ENCODE results near the gene GPR139.

Gene GPR139

DNA sequence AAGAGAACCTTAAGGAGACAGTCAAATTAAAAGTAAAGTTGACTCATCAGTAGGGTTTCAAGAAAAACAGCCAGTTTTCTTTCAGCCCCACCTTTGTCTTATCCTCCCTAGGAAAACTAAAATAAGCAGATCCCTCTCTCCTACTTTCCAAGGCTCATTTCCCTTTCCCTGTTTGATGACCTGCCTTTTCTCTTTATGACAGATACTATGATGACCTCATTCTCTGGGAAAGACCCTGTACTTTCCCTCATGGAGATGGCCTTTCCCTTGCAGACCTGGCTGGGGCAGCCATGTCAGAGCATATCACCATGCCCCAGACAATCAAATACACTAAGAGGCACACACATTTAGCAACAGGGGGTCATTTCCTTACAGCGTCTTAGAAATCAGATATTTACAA, 53.6 kb downstream of the GPR139 start:
- Histone ChIP-seq H3K27ac (ENCODE audit: low read depth, low read length) (no peak overlapping the region), H3K27me3 (ENCODE audit: insufficient read depth, low read length) (no peaks in the 10 kb centered on the region), H3K4me3 (ENCODE audit: low read length) (no peak overlapping the region), H3K9ac (ENCODE audit: low read depth, low read length) (no peak overlapping the region), H3K4me1 (ENCODE audit: insufficient read depth, low read length) (peaks cover 4% of the 10 kb centered on the region; the same call in 1 of the 2 replicates), H3K9me3 (ENCODE audit: insufficient read depth, low read depth, low read length) (no peaks in the 10 kb centered on the region), H3K36me3 (ENCODE audit: insufficient read depth, low read length) (no peaks in the 10 kb centered on the region)
- WGBS, result 59% methylated on average over 1 of the region's 1 CpG

DNA sequence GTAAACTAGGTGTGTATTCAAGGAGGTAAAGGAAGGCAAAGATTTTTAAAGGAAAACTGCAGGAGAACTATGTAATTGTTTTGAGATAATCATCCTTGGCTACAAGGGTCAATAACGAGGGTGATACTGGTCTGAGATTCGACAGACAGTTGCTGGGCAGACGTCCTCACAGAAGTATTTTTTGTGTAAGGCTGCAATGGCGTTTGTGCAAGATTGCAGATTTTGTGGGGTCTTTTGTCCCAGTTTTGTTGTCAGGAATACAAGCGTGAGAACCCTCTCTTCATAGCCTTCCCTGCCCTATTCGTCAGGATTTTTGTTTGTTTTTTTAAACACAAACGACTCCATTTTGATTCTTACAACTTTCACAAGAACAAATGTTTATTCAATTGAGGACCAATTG, 57.5 kb downstream of the GPR139 start:
- no peaks in the 10 kb centered on the region for H3K36me3 ChIP-seq (ENCODE audit: insufficient read depth, low read length)
- 69% methylated on average over 7 of the region's 7 CpGs for WGBS
- H3K4me1 ChIP-seq (ENCODE audit: insufficient read depth, low read length), result peaks cover 4% of the 10 kb centered on the region; the same call in 1 of the 2 replicates
- no peaks in the 10 kb centered on the region for H3K9me3 ChIP-seq (ENCODE audit: insufficient read depth, low read depth, low read length)
- no peak overlapping the region for H3K27ac ChIP-seq (ENCODE audit: low read depth, low read length)
- H3K27me3 ChIP-seq (ENCODE audit: insufficient read depth, low read length), result no peaks in the 10 kb centered on the region
- no peak overlapping the region for H3K4me3 ChIP-seq (ENCODE audit: low read length)
- no peak overlapping the region for H3K9ac ChIP-seq (ENCODE audit: low read depth, low read length)

DNA sequence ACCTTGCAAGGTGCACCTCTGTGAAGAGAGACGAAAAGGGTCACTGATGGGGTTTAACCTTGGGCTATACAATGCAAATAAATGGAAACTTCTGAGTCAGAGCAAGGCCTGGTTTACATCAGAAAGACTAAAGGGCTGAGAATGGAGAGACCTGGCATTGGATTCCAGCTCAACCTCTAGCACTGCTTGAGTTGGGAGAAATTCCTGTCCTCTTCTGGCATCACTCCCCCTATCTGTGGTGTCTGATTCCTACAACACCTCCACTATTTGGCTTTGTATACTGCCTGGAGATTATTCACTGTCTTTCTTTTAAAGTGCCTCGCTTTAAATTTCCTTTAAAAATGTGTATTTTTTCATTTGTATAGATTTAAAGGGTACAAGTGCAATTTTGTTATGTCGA, 68.8 kb downstream of the GPR139 start:
- H3K27me3 ChIP-seq (ENCODE audit: insufficient read depth, low read length), result no peaks in the 10 kb centered on the region
- H3K9me3 ChIP-seq (ENCODE audit: insufficient read depth, low read depth, low read length), result no peaks in the 10 kb centered on the region
- no peaks in the 10 kb centered on the region for H3K4me1 ChIP-seq (ENCODE audit: insufficient read depth, low read length)
- H3K27ac ChIP-seq (ENCODE audit: low read depth, low read length), result no peak overlapping the region
- 41% methylated on average over 2 of the region's 3 CpGs for WGBS
- no peaks in the 10 kb centered on the region for H3K36me3 ChIP-seq (ENCODE audit: insufficient read depth, low read length)
- H3K9ac ChIP-seq (ENCODE audit: low read depth, low read length), result no peak overlapping the region
- no peak overlapping the region for H3K4me3 ChIP-seq (ENCODE audit: low read length)

- no peaks in the 10 kb centered on the region for H3K9me3 ChIP-seq (ENCODE audit: insufficient read depth, low read depth, low read length)
- H3K36me3 ChIP-seq (ENCODE audit: insufficient read depth, low read length), result no peaks in the 10 kb centered on the region
- no peak overlapping the region for H3K27ac ChIP-seq (ENCODE audit: low read depth, low read length)
- no peaks in the 10 kb centered on the region for H3K4me1 ChIP-seq (ENCODE audit: insufficient read depth, low read length)
- no peak overlapping the region for H3K4me3 ChIP-seq (ENCODE audit: low read length)
- H3K9ac ChIP-seq (ENCODE audit: low read depth, low read length), result no peak overlapping the region
- H3K27me3 ChIP-seq (ENCODE audit: insufficient read depth, low read length), result no peaks in the 10 kb centered on the region
- WGBS, result 81% methylated on average over 2 of the region's 2 CpGs
Measured at GRCh38 chr16:20002936-20003335, 70.8 kb downstream of the GPR139 start.

- no peak overlapping the region for H3K9ac ChIP-seq (ENCODE audit: low read depth, low read length)
- no peaks in the 10 kb centered on the region for H3K9me3 ChIP-seq (ENCODE audit: insufficient read depth, low read depth, low read length)
- H3K4me1 ChIP-seq (ENCODE audit: insufficient read depth, low read length), result no peaks in the 10 kb centered on the region
- WGBS, result 92% methylated on average over 16 of the region's 16 CpGs
- no peak overlapping the region for H3K27ac ChIP-seq (ENCODE audit: low read depth, low read length)
- no peak overlapping the region for H3K4me3 ChIP-seq (ENCODE audit: low read length)
- no peaks in the 10 kb centered on the region for H3K27me3 ChIP-seq (ENCODE audit: insufficient read depth, low read length)
- no peaks in the 10 kb centered on the region for H3K36me3 ChIP-seq (ENCODE audit: insufficient read depth, low read length)
Measured at GRCh38 chr16:20001856-20002707, 71.6 kb downstream of the GPR139 start.

DNA sequence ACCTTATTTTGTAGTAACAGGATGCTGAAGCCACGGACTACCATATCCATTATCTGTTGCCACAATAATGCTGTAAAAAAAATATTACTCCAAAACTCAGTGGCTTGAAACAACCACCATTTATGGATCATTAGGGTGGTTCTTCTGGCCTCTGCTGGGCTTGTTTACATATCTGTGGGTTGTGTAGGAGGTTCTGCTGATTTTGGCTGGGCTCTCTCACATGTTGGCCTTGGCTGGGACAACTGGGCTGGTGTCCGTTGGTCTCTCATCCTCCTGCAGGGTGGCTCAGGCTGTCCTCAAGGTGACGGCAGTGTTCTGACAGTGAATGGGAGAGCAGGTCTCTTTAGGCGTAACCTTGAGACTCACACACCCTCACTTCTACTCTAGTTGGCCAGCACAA, 76.0 kb downstream of the GPR139 start:
- 94% methylated on average over 3 of the region's 4 CpGs for WGBS
- H3K9me3 ChIP-seq (ENCODE audit: insufficient read depth, low read depth, low read length), result no peaks in the 10 kb centered on the region
- no peaks in the 10 kb centered on the region for H3K36me3 ChIP-seq (ENCODE audit: insufficient read depth, low read length)
- H3K9ac ChIP-seq (ENCODE audit: low read depth, low read length), result no peak overlapping the region
- no peaks in the 10 kb centered on the region for H3K4me1 ChIP-seq (ENCODE audit: insufficient read depth, low read length)
- no peak overlapping the region for H3K4me3 ChIP-seq (ENCODE audit: low read length)
- H3K27me3 ChIP-seq (ENCODE audit: insufficient read depth, low read length), result no peaks in the 10 kb centered on the region
- H3K27ac ChIP-seq (ENCODE audit: low read depth, low read length), result no peak overlapping the region

GRCh38 chr16:19997264-19997663, 76.4 kb downstream of the GPR139 start:
- Histone ChIP-seq H3K4me1 (ENCODE audit: insufficient read depth, low read length) (no peaks in the 10 kb centered on the region), H3K9me3 (ENCODE audit: insufficient read depth, low read depth, low read length) (no peaks in the 10 kb centered on the region), H3K9ac (ENCODE audit: low read depth, low read length) (no peak overlapping the region), H3K27me3 (ENCODE audit: insufficient read depth, low read length) (no peaks in the 10 kb centered on the region), H3K4me3 (ENCODE audit: low read length) (no peak overlapping the region), H3K36me3 (ENCODE audit: insufficient read depth, low read length) (no peaks in the 10 kb centered on the region), H3K27ac (ENCODE audit: low read depth, low read length) (no peak overlapping the region)
- 93% methylated on average over 2 of the region's 2 CpGs for whole genome bisulfite sequencing

GRCh38 chr16:19994466-19995170, 79.1 kb downstream of the GPR139 start:
- Histone ChIP-seq H3K27me3 (ENCODE audit: insufficient read depth, low read length) (no peaks in the 10 kb centered on the region), H3K9me3 (ENCODE audit: insufficient read depth, low read depth, low read length) (no peaks in the 10 kb centered on the region), H3K4me1 (ENCODE audit: insufficient read depth, low read length) (no peaks in the 10 kb centered on the region), H3K27ac (ENCODE audit: low read depth, low read length) (no peak overlapping the region), H3K4me3 (ENCODE audit: low read length) (no peak overlapping the region), H3K36me3 (ENCODE audit: insufficient read depth, low read length) (no peaks in the 10 kb centered on the region), H3K9ac (ENCODE audit: low read depth, low read length) (no peak overlapping the region)
- WGBS, result 88% methylated on average over 17 of the region's 17 CpGs

GRCh38 chr16:19991614-19992013, 82.1 kb downstream of the GPR139 start:
- Histone ChIP-seq H3K9ac (ENCODE audit: low read depth, low read length) (no peak overlapping the region), H3K4me3 (ENCODE audit: low read length) (no peak overlapping the region), H3K27me3 (ENCODE audit: insufficient read depth, low read length) (no peaks in the 10 kb centered on the region), H3K36me3 (ENCODE audit: insufficient read depth, low read length) (no peaks in the 10 kb centered on the region), H3K27ac (ENCODE audit: low read depth, low read length) (no peak overlapping the region), H3K4me1 (ENCODE audit: insufficient read depth, low read length) (no peaks in the 10 kb centered on the region), H3K9me3 (ENCODE audit: insufficient read depth, low read depth, low read length) (no peaks in the 10 kb centered on the region)
- 71% methylated on average over 7 of the region's 7 CpGs for WGBS

DNA sequence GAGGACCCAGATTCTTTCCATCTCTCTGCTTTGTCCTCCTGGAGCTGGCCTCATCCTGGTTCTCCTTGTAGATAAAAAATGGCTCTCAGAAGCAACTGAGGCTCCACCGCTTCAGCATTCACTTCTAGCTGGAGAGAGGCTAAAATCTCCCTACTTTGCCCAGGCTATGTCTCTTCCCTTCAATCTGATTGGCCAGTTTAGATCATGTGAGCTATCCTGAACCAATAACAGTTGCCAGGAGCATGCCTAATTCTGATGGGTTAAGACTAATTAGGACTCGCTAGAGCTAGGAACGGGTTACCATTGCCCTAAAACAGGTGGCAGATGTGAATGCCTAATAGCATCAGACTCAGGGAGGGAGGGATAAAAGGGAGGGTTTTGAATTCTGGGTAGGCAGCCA, 89.6 kb downstream of the GPR139 start:
- H3K9ac ChIP-seq (ENCODE audit: low read depth, low read length), result no peak overlapping the region
- H3K9me3 ChIP-seq (ENCODE audit: insufficient read depth, low read depth, low read length), result no peaks in the 10 kb centered on the region
- 94% methylated on average over 3 of the region's 3 CpGs for WGBS
- H3K4me1 ChIP-seq (ENCODE audit: insufficient read depth, low read length), result peaks cover 4% of the 10 kb centered on the region; the same call in 1 of the 2 replicates
- no peaks in the 10 kb centered on the region for H3K36me3 ChIP-seq (ENCODE audit: insufficient read depth, low read length)
- H3K27me3 ChIP-seq (ENCODE audit: insufficient read depth, low read length), result no peaks in the 10 kb centered on the region
- H3K4me3 ChIP-seq (ENCODE audit: low read length), result no peak overlapping the region
- no peak overlapping the region for H3K27ac ChIP-seq (ENCODE audit: low read depth, low read length)

All from HUES64 (cell line).